HEK293 (cell line): Measurements from ENCODE around the gene TMUB1.

ENCODE experiments used
- CTCF ChIA-PET: fragments of 350-600 bp; formaldehyde crosslinking; extraction: SDS; loops from one replicate; lab custom pipeline; 2021; ENCODE audit warnings: antibody characterized with exemption; lab: Yijun Ruan, JAX
- POLR2A ChIA-PET: fragments of 300-600 bp; formaldehyde crosslinking; extraction: SDS; loops from one replicate; lab custom pipeline; 2020; ENCODE audit warnings: antibody characterized with exemption, inconsistent platforms; lab: Yijun Ruan, JAX
- H3K27ac ChIP-seq: fragments of 200-500 bp; sonication (Bioruptor generic); 2 replicates; pipeline ENCODE4 v1.5.1; 2014; ENCODE audit warnings: low read depth, low read length, control low read depth, inconsistent platforms; ENCODE audit errors: extremely low read depth
- H3K36me3 ChIP-seq, 2 experiments: fragments of 200-500 bp in 1 of 2; sonication (Bioruptor generic) in 1 of 2; 1 replicate in 1 of 2; 2 replicates in 1 of 2; pipeline ENCODE4 v1.5.1; 2014 to 2017; ENCODE audit warnings: inconsistent platforms in 2 of 2, low read length in 2 of 2; ENCODE audit not compliant: control insufficient read depth in 2 of 2, insufficient read depth in 1 of 2
- H3K4me1 ChIP-seq: fragments of 200-500 bp; sonication (Bioruptor generic); 2 replicates; pipeline ENCODE4 v1.5.1; 2014; ENCODE audit warnings: mild to moderate bottlenecking, low read length, inconsistent platforms; ENCODE audit not compliant: control insufficient read depth, insufficient read depth
- H3K4me3 ChIP-seq: 2 replicates; pipeline ENCODE4 v1.5.1; 2011; ENCODE audit warnings: low read depth, mild to moderate bottlenecking, control low read depth, low read length, moderate library complexity
- H3K9me3 ChIP-seq: fragments of 200-500 bp; sonication (Bioruptor generic); 2 replicates; pipeline ENCODE4 v1.5.1; 2014; ENCODE audit warnings: low read depth, low read length, inconsistent platforms; ENCODE audit not compliant: control insufficient read depth, insufficient read depth
- EGR2 ChIP-seq: fragments of 450-650 bp; formaldehyde crosslinking; IDR thresholded peaks from 2 replicates; pipeline ENCODE4 v1.5.1; 2016; ENCODE audit warnings: low read depth, missing biosample characterization, missing genetic modification characterization
- GLIS1 ChIP-seq: fragments of 450-650 bp; formaldehyde crosslinking; IDR thresholded peaks from 2 replicates; pipeline ENCODE4 v1.5.1; 2016; ENCODE audit warnings: missing biosample characterization, missing genetic modification characterization
- GLIS2 ChIP-seq: fragments of 450-650 bp; formaldehyde crosslinking; IDR thresholded peaks from 2 replicates; pipeline ENCODE4 v1.5.1; 2016; ENCODE audit warnings: missing biosample characterization, missing genetic modification characterization
- HIC1 ChIP-seq: fragments of 450-650 bp; formaldehyde crosslinking; IDR thresholded peaks from 2 replicates; pipeline ENCODE4 v1.5.1; 2016; ENCODE audit warnings: missing biosample characterization, missing genetic modification characterization
- HOXD13 ChIP-seq: sonication (generic); formaldehyde crosslinking; IDR thresholded peaks from 2 replicates; pipeline ENCODE4 v1.8.0; 2022; ENCODE audit warnings: missing genetic modification reagents, borderline replicate concordance
- PATZ1 ChIP-seq: fragments of 450-650 bp; formaldehyde crosslinking; IDR thresholded peaks from 2 replicates; pipeline ENCODE4 v1.5.1; 2016; ENCODE audit warnings: missing biosample characterization, missing genetic modification characterization
- PRDM4 ChIP-seq: fragments of 450-650 bp; formaldehyde crosslinking; IDR thresholded peaks from 2 replicates; pipeline ENCODE4 v1.5.1; 2017; ENCODE audit warnings: missing biosample characterization, missing genetic modification characterization
- TSHZ1 ChIP-seq: fragments of 450-650 bp; formaldehyde crosslinking; IDR thresholded peaks from 2 replicates; pipeline ENCODE4 v1.5.1; 2016; ENCODE audit warnings: missing biosample characterization, missing genetic modification characterization, borderline replicate concordance
- ZFP3 ChIP-seq: fragments of 450-650 bp; formaldehyde crosslinking; IDR thresholded peaks from 2 replicates; pipeline ENCODE4 v1.5.1; 2016; ENCODE audit warnings: low read depth, missing biosample characterization, missing genetic modification characterization
- ZIC2 ChIP-seq: fragments of 450-650 bp; formaldehyde crosslinking; IDR thresholded peaks from 2 replicates; pipeline ENCODE4 v1.5.1; 2016; ENCODE audit warnings: missing biosample characterization, missing genetic modification characterization
- ZNF146 ChIP-seq: fragments of 450-650 bp; formaldehyde crosslinking; IDR thresholded peaks from 2 replicates; pipeline ENCODE4 v1.5.1; 2016; ENCODE audit warnings: missing biosample characterization, missing genetic modification characterization
- ZNF23 ChIP-seq: fragments of 450-650 bp; formaldehyde crosslinking; IDR thresholded peaks from 2 replicates; pipeline ENCODE4 v1.5.1; 2016; ENCODE audit warnings: missing biosample characterization, missing genetic modification characterization, borderline replicate concordance
- ZNF335 ChIP-seq: fragments of 450-650 bp; formaldehyde crosslinking; conservative IDR thresholded peaks from 2 replicates; pipeline ENCODE4 v1.5.1; 2016; ENCODE audit warnings: missing biosample characterization, missing genetic modification characterization
- ZNF416 ChIP-seq: fragments of 450-650 bp; formaldehyde crosslinking; IDR thresholded peaks from 2 replicates; pipeline ENCODE4 v1.5.1; 2016; ENCODE audit warnings: missing biosample characterization, missing genetic modification characterization
- ZNF521 ChIP-seq: fragments of 450-650 bp; formaldehyde crosslinking; IDR thresholded peaks from 2 replicates; pipeline ENCODE4 v1.5.1; 2017; ENCODE audit warnings: missing biosample characterization, mild to moderate bottlenecking, missing genetic modification characterization
- ZNF580 ChIP-seq: fragments of 450-650 bp; formaldehyde crosslinking; IDR thresholded peaks from 2 replicates; pipeline ENCODE4 v1.5.1; 2016; ENCODE audit warnings: missing biosample characterization, missing genetic modification characterization
- ZNF677 ChIP-seq: fragments of 450-650 bp; IDR thresholded peaks from 2 replicates; pipeline ENCODE4 v1.5.0; 2018; ENCODE audit warnings: missing biosample characterization, mild to moderate bottlenecking, missing genetic modification characterization, moderate library complexity

TMUB1 gene

GRCh38 chr7:151046603-151047573 is 36.4 kb downstream of the TMUB1 start (continued):
- TF ChIP-seq HOXD13 (no peak), PRDM4 (tag by site-specific recombination) (no peak), ZNF521 (tag by site-specific recombination) (no peak), HIC1 (tag by site-specific recombination) (no peak), EGR2 (peak; percentile 61), GLIS2 (tag by site-specific recombination) (peak; percentile 48; the same call in 1 of the 2 replicates)

GRCh38 chr7:151045967-151046366 is 37.3 kb downstream of the TMUB1 start:
- Histone ChIP-seq H3K9me3 (no peaks in the 10 kb centered on the region), H3K4me3 (no peak overlapping the region), H3K4me1 (no peaks in the 10 kb centered on the region), H3K36me3 (peaks cover 0 to 36% of the 10 kb centered on the region in 2 experiments; a peak in 1 of 3 replicates), H3K27ac (no peak overlapping the region)
- POLR2A ChIA-PET = interaction anchor here (1.4 kb wide), 1 partner anchor 18 kb away, joined by 4 read pairs; the partner anchor contains the start of gene ABCB8
- TF ChIP-seq ZNF23 (tag by site-specific recombination) (no peak), ZNF677 (tag by site-specific recombination) (no peak), ZNF416 (tag by site-specific recombination) (no peak), ZFP3 (tag by site-specific recombination) (no peak), ZNF335 (no peak), ZNF146 (tag by site-specific recombination) (no peak), TSHZ1 (tag by site-specific recombination) (no peak)
- CTCF ChIA-PET = interaction anchor here (0.8 to 1.2 kb wide), 2 partner anchors 28 to 33 kb away, joined by 3 read pairs; no protein-coding TSS in a partner anchor

GRCh38 chr7:151045262-151045661 is 38.0 kb downstream of the TMUB1 start:
- Histone ChIP-seq H3K4me3 (no peak overlapping the region), H3K4me1 (no peaks in the 10 kb centered on the region), H3K9me3 (no peaks in the 10 kb centered on the region), H3K27ac (no peak overlapping the region), H3K36me3 (peaks cover 0 to 36% of the 10 kb centered on the region in 2 experiments; a peak in 1 of 3 replicates)
- TF ChIP-seq PATZ1 (tag by site-specific recombination) (no peak), GLIS1 (tag by site-specific recombination) (peak; percentile 51), ZIC2 (peak; percentile 80), ZNF580 (tag by site-specific recombination) (no peak)
- ChIA-PET POLR2A (interaction anchor here (1.4 kb wide), 1 partner anchor 17 kb away, joined by 4 read pairs; the partner anchor contains the start of gene ABCB8), CTCF (interaction anchor here (0.7 to 1.2 kb wide), 2 partner anchors 33 to 36 kb away, joined by 3 to 4 read pairs; partner anchors contain the start of gene FASTK)
